CD4-positive, alpha-beta T cell treated with Interleukin-15 for 4 hours (primary cell): ENCODE measurements around the gene SMDT1.
"Not testable (repeated sequence)": the region's sequence is repeated elsewhere in the genome, so short reads cannot be mapped to it uniquely, and the experiment has no call there.

Source experiments
- DNase-seq: peaks from one replicate; pipeline ENCODE4 v3.0.0-alpha.2; 2020; ENCODE audit warnings: low spot score

The SMDT1 gene

GRCh38 chr22:42070517-42071422 is 8.7 kb upstream of the SMDT1 start, which contains the start of gene NAGA:
NAGA (minus strand) TSS chr22:42070812; CDS start chr22:42070297, 515 bp downstream.
- DNase-seq: peak; percentile 92

- not testable (repeated sequence) for DNase-seq
Observed at GRCh38 chr22:42071508-42071907, 8.0 kb upstream of the SMDT1 start.

GRCh38 chr22:42072606-42073330 is 6.7 kb upstream of the SMDT1 start:
- DNase-seq: no peak

GRCh38 chr22:42073621-42074041 is 5.9 kb upstream of the SMDT1 start:
- DNase-seq: no peak

GRCh38 chr22:42074132-42074811 is 5.2 kb upstream of the SMDT1 start, which contains the start of gene PHETA2:
PHETA2 (plus strand) TSS chr22:42074248; CDS start chr22:42077294, 3,046 bp downstream.
- peak; percentile 56 for DNase-seq

GRCh38 chr22:42074846-42075676 is 4.4 kb upstream of the SMDT1 start:
- no peak for DNase-seq

GRCh38 chr22:42076764-42077485 is 2.6 kb upstream of the SMDT1 start:
- DNase-seq: no peak

- no peak for DNase-seq
Observed at GRCh38 chr22:42077486-42078125, 1.9 kb upstream of the SMDT1 start.

- DNase-seq: no peak
Observed at GRCh38 chr22:42078469-42079318, 806 bp upstream of the SMDT1 start.

- DNase-seq: peak; percentile 13
Observed at GRCh38 chr22:42080287-42080686, 787 bp downstream of the SMDT1 start.

GRCh38 chr22:42083119-42083518 is 3.6 kb downstream of the SMDT1 start:
- DNase-seq: no peak

- DNase-seq: no peak
Observed at GRCh38 chr22:42084874-42085273, 5.4 kb downstream of the SMDT1 start.

GRCh38 chr22:42086051-42086450 is 6.6 kb downstream of the SMDT1 start:
- no peak for DNase-seq

- peak; percentile 99 for DNase-seq
Observed at GRCh38 chr22:42090596-42091454, 11.3 kb downstream of the SMDT1 start, which contains the start of gene NDUFA6. NDUFA6 (minus strand) TSS chr22:42090772; CDS start chr22:42090744, 28 bp downstream.

- DNase-seq: no peak
Observed at GRCh38 chr22:42091455-42091782, 11.9 kb downstream of the SMDT1 start.

- no peak for DNase-seq
Observed at GRCh38 chr22:42101199-42101598, 21.7 kb downstream of the SMDT1 start.

- not testable (repeated sequence) for DNase-seq
Observed at GRCh38 chr22:42104332-42104860, 24.9 kb downstream of the SMDT1 start.

GRCh38 chr22:42108848-42109247 is 29.3 kb downstream of the SMDT1 start:
- DNase-seq: no peak
